NCI-H187 (cell line): ENCODE data around the gene CLDN15.
"Not testable (repeated sequence)": the region's sequence is repeated elsewhere in the genome, so short reads cannot be mapped to it uniquely, and the experiment has no call there.

Experiments used
- DNase-seq, 2 experiments: peaks; one replicate each; lab custom pipeline; 2025; lab: John Stamatoyannopoulos, UW

CLDN15 gene

DNA sequence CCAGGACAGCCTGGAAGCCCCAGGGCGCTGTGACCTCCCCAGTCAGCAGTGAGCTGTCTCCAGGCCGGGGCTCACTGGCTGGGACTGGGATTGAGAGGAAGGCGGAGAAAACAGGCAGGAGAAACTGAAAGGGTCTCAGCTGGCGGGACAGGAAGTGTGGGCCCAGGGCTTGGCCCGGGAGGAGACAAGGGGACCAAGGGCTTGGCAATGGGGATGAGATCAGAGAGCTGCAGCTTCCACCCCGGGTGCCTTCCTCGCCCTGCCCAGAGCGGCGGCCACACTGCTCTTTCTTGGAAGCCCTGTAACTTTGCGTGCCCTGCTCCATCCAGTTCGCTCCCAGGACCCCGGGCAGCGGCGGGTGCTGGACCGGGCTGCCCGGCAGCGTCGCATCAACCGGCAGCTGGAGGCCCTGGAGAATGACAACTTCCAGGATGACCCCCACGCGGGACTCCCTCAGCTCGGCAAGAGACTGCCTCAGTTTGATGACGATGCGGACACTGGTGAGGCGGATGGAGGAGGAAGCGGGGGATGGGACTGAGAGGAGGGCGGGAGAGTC, 15.2 kb downstream of the CLDN15 start:
- DNase-seq, result no peak

DNA sequence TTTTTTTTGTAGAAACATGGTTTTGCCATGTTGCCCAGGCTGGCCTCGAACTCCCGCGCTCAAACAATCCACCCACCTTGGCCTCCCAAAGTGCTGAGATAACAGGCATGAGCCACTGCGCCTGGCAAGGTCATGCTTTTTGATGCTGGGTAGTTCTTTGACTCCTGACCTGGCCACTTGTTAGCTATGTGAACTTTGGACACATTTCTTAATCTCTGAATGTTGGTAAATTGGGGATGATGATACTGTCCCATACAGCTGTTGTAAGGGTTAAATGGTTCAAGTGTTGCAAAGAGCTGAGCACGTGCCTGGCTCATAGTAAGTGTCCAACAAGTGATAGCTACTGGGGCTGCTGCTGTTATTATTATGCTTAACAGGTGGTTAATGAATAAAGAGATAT, 17.3 kb downstream of the CLDN15 start:
- no peak for DNase-seq

DNA sequence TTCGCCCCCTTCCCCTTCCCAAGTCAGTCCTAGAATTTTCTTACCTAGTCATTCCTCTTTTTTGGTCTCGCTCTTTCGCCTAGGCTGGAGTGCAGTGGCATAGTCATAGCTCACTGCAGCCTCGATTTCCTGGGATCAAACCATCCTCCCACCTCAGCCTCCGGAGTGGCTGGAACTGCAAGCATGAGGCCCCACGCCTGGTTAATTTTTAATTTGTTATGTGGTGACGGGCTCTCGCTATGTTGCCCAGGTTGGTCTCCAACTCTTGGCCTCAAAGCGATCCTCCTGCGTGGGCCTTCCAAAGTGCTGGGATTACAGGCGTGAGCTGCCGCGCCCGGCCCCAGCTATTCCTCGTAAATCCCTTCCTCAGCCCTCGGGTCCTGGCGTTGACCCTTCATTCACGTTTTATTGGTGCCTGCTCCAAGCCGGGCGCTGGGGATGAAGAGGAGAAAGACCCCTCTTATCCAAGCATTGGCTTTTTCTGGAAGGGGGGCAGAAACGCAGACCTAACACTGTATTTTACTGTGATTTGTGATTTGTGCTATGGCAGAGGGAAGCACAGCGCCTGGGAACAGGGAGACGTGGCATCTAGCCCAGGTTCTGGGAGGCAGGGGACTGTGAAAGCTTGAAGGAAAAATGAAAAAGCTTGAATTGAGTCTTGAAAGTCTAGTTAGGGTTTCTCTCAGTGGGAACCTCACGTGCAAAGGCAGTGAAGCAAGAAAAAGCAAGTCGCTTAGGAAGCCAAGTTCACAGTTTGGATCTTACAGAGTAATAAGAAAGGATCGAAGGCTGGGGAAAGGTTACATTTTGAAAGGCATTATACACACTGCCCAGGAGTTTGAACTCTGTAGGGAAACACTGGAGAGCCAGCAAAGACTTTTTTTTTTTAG, 19.1 kb downstream of the CLDN15 start:
- DNase-seq, result no peak

GRCh38 chr7:101217388-101218235, 20.0 kb downstream of the CLDN15 start, which contains the start of the genes PLOD3 and ZNHIT1:
TSS of gene PLOD3 (minus strand) at chr7:101217581. CDS start at chr7:101217274, 307 bp downstream.
TSS of gene ZNHIT1 (plus strand) at chr7:101218165. CDS start at chr7:101218196, 31 bp downstream.
- peak; percentile 96 to 97 for DNase-seq

- DNase-seq, result no peak
Observed at GRCh38 chr7:101216860-101217387, 20.7 kb downstream of the CLDN15 start.

GRCh38 chr7:101216001-101216859, 21.4 kb downstream of the CLDN15 start:
- DNase-seq, result no peak

DNA sequence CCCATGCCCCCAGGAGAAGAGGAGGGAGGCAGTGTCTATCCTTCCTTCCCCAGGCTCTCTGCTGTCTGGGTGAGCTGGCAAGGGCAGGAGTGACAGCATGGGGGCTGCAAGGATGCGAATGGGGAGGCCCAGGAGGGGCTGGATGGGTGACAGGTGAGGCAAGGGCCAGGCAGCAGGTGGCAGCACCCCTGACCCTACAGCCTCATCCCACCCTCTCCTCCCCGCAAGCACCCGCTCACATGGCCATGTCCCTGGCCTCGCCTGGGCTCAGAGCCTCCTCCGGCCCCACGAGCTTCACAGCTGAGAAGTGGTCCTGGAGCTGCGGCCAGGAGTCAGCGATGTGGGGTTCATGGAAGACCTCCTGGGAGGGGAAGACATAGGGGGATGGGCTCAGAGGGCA, 25.6 kb downstream of the CLDN15 start:
- DNase-seq, result no peak

DNA sequence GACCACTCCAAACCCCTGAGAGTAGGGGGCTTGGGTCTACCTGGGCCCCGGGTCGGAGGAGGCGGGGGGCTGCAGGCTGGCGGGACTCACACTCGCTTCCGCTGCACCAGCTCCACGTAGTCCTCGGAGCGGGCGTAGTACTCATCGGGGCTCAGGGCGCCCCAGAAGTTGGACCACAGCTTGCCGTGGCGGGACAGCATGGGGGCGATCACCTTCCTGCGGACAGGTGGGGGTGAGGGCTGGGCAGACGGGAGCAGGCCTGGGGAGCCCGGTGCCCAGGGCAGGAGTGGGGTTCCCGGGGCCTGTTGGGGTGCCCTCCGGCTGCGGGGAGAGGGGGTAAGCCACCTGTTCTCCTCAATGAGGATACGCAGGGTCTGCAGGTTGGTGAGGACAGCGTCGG, 26.1 kb downstream of the CLDN15 start:
- DNase-seq, result no peak

- no peak for DNase-seq
Observed at GRCh38 chr7:101210143-101210542, 27.5 kb downstream of the CLDN15 start.

GRCh38 chr7:101208794-101209193, 28.8 kb downstream of the CLDN15 start:
- DNase-seq, result no peak

DNA sequence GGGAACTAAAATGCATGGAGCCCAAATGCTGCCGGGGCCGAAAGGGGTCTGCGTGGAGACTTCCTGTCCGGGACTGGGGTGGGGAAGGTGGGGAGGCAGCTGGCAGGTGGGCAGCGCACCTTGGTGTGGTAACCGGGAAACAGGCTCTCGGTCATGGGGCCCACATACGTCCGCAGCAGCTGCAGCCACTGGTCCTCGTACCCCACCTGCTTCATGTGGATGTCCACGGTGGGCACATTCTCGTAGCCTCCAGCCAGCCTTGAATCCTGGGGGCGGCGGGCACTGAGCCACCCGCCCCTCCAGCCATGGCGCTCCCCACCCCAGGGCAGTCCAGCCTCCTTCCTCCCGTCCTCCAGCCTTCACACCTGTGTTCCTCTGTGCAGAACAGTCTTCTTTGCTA, 30.1 kb downstream of the CLDN15 start:
- DNase-seq, result no peak

DNA sequence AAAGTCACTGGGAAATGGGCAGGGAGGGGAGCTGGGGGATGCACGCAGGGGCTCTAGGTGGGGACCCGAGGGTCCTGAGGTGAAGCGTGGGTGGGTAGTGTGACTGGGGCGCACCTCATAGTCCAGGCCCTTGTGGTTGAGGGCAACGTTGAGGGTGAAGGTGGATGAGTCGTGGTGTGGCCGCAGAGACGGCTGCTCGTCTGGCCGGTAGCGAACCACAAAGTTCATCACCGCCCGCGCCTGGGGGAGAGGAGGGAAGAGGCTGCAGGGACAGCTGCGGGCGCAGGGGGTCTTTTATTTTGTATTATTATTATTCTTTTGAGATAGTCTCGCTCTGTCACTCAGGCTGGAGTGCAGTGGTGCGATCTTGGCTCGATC, 30.9 kb downstream of the CLDN15 start:
- no peak for DNase-seq

- no peak for DNase-seq
Observed at GRCh38 chr7:101205901-101206664, 31.5 kb downstream of the CLDN15 start.

- DNase-seq, result not testable (repeated sequence)
Observed at GRCh38 chr7:101203740-101204738, 33.6 kb downstream of the CLDN15 start.

- no peak for DNase-seq
Observed at GRCh38 chr7:101202603-101202918, 35.0 kb downstream of the CLDN15 start.

- DNase-seq, result no peak
Observed at GRCh38 chr7:101201695-101202602, 35.7 kb downstream of the CLDN15 start.

DNA sequence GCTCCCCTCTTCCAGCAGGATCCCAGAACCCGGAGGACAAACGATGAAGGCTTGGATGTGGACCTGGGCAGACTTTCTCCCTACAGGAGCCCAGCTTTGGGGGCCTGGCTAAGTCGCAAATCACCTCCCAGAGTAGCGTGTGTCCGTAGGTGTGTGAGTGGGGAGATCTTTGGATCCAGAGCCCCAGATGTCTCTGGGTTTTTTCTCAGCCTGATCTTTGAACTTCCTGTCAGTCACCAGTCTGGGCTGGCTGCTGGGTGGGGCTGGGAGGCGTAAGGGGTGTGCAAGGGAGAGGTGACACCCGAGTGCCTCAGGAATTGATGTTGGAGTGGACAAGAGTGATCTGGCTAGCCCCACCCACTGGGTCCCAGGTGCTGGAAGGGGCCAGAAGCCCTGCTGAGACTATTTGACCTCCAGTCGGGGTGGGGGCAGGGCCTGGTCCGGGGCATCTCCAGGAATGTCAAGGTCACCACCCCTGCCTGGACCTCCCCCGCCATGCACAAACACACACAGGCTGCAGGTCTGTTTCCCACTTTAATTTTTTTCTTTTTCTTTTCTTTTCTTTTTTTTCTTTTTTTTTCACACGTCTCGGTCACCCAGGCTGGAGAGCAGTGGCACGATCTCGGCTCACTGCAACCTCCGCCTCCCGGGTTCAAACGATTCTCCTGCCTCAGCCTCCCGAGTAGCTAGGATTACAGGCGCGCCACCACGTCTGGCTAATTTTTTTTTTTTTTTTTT, 36.6 kb downstream of the CLDN15 start, which contains the start of gene MOGAT3:
TSS of gene MOGAT3 (minus strand) at position 175 of the 738 bp plus-strand sequence. CDS start 182 bp downstream, outside the sequence.
- DNase-seq, result no peak

DNA sequence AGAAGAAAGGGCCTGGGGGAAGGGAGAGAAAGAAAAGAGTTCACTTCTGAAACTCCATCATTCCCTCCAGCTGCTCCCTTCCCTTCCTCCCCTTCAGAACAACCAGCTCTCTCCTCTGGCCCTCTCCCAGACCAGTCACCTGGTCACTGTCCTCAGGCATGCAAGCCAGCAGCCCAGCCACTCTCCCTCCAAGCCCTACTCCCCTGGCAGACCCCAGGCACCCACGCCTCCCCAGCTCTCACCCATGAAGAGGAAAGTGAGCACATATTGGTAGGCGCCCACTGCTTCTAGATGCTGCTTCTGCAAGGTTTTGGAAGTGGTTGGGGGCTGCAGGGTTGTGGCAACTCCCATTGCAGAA, 37.1 kb downstream of the CLDN15 start:
- DNase-seq, result no peak
